Smooth muscle cell of trachea (primary cell): ENCODE measurements around the gene LMO3. TPM values are rescaled to one million over a fixed set of nuclear protein-coding genes. Genes with fewer than 3 reads are reported as not detected.

Source experiments
- total RNA-seq: library from RNA; depleted of rRNA; stranded (reverse); fragments of >200 nt; gene quantifications from 2 replicates; pipeline ENCODE4 v1.2.1, GENCODE V29; 2014

Gene LMO3
- total RNA-seq, result 0.58 and 2.0 TPM in 2 replicates

DNA sequence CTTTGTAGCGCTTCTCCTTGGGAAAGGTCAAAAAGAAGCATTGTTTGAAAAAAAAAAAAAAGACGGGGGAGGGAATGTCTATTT, at the start of gene LMO3:
TSS of gene LMO3 (minus strand) at position 46 of the 84 bp plus-strand sequence. CDS start 5,302 bp downstream, outside the sequence.

